GM19193 (cell line): ENCODE measurements around the gene IRAK3.

Experiments
- POLR2A ChIP-seq: IDR thresholded peaks from 4 replicates; pipeline ENCODE4 v1.6.1; 2011; ENCODE audit not compliant: insufficient read depth, insufficient read length; ENCODE audit errors: extremely low read depth

The IRAK3 gene

GRCh38 chr12:66241061-66242043 lies 52.3 kb downstream of the IRAK3 start:
- no peak for TF ChIP-seq POLR2A

- TF ChIP-seq POLR2A, result no peak
Observed at GRCh38 chr12:66242311-66242710, 53.3 kb downstream of the IRAK3 start.

GRCh38 chr12:66243911-66244310 lies 54.9 kb downstream of the IRAK3 start:
- TF ChIP-seq POLR2A, result no peak

- no peak for TF ChIP-seq POLR2A
Observed at GRCh38 chr12:66244446-66244845, 55.4 kb downstream of the IRAK3 start.

- no peak for TF ChIP-seq POLR2A
Observed at GRCh38 chr12:66247741-66248140, 58.7 kb downstream of the IRAK3 start.

- no peak for TF ChIP-seq POLR2A
Observed at GRCh38 chr12:66251049-66251448, 62.0 kb downstream of the IRAK3 start.

- TF ChIP-seq POLR2A, result no peak
Observed at GRCh38 chr12:66252771-66253170, 63.8 kb downstream of the IRAK3 start.

- no peak for TF ChIP-seq POLR2A
Observed at GRCh38 chr12:66255737-66256136, 66.7 kb downstream of the IRAK3 start.

- TF ChIP-seq POLR2A, result no peak
Observed at GRCh38 chr12:66258011-66258410, 69.0 kb downstream of the IRAK3 start.

- no peak for TF ChIP-seq POLR2A
Observed at GRCh38 chr12:66262737-66263136, 73.7 kb downstream of the IRAK3 start.

GRCh38 chr12:66268562-66268961 lies 79.5 kb downstream of the IRAK3 start:
- no peak for TF ChIP-seq POLR2A

GRCh38 chr12:66269142-66269541 lies 80.1 kb downstream of the IRAK3 start:
- no peak for TF ChIP-seq POLR2A

GRCh38 chr12:66269757-66270383 lies 80.9 kb downstream of the IRAK3 start:
- no peak for TF ChIP-seq POLR2A

- TF ChIP-seq POLR2A, result no peak
Observed at GRCh38 chr12:66270613-66271012, 81.6 kb downstream of the IRAK3 start.

GRCh38 chr12:66272650-66273049 lies 83.6 kb downstream of the IRAK3 start:
- no peak for TF ChIP-seq POLR2A

- TF ChIP-seq POLR2A, result no peak
Observed at GRCh38 chr12:66273147-66273546, 84.1 kb downstream of the IRAK3 start.
